GM23338 (cell line): ENCODE data around the gene IL1R1.

Experiments
- CREB1 ChIP-seq: fragments of 250-450 bp; sonication (Bioruptor Pico); IDR thresholded peaks from 2 replicates; pipeline ENCODE4 v1.5.0; 2020; ENCODE audit warnings: low read depth, mild to moderate bottlenecking, moderate library complexity
- CTCF ChIP-seq, 2 experiments: fragments of 200-600 bp in 1 of 2; sonication (generic) in 1 of 2; conservative IDR thresholded peaks; 2 replicates each; pipeline versions ENCODE4 v1.5.1 to v1.6.1; 2016 to 2017; ENCODE audit warnings: antibody characterized with exemption in 2 of 2, low read depth in 2 of 2, mild to moderate bottlenecking in 2 of 2, moderate library complexity in 1 of 2
- ETS1 ChIP-seq: IDR thresholded peaks from 2 replicates; pipeline ENCODE4 v1.6.1; 2016; ENCODE audit warnings: antibody characterized with exemption
- EZH2 ChIP-seq: fragments of 200-600 bp; sonication (generic); IDR thresholded peaks from one replicate; pipeline ENCODE4 v1.8.0; 2017; ENCODE audit warnings: antibody characterized with exemption, mild to moderate bottlenecking, low read depth; ENCODE audit not compliant: unreplicated experiment
- EZH2phosphoT487 ChIP-seq: fragments of 200-600 bp; sonication (generic); IDR thresholded peaks from one replicate; pipeline ENCODE4 v1.8.1; 2018; ENCODE audit warnings: antibody characterized with exemption; ENCODE audit not compliant: unreplicated experiment
- JUNB ChIP-seq: IDR thresholded peaks from one replicate; pipeline ENCODE4 v1.6.1; 2016; ENCODE audit warnings: antibody characterized with exemption; ENCODE audit not compliant: unreplicated experiment
- NANOG ChIP-seq: IDR thresholded peaks from 2 replicates; pipeline ENCODE4 v1.6.1; 2016; ENCODE audit warnings: antibody characterized with exemption, borderline replicate concordance
- POLR2AphosphoS5 ChIP-seq: IDR thresholded peaks from 2 replicates; pipeline ENCODE4 v1.6.1; 2016; ENCODE audit warnings: antibody characterized with exemption, low read depth
- REST ChIP-seq: IDR thresholded peaks from one replicate; pipeline ENCODE4 v1.6.1; 2018; ENCODE audit warnings: antibody characterized with exemption; ENCODE audit not compliant: unreplicated experiment
- STAT1 ChIP-seq: IDR thresholded peaks from one replicate; pipeline ENCODE4 v1.6.1; 2016; ENCODE audit warnings: antibody characterized with exemption; ENCODE audit not compliant: unreplicated experiment
- ZNF114 ChIP-seq: fragments of 250-450 bp; sonication (Bioruptor Pico); IDR thresholded peaks from 2 replicates; pipeline ENCODE4 v1.5.0; 2020; ENCODE audit warnings: mild to moderate bottlenecking, moderate library complexity
- ZNF462 ChIP-seq: fragments of 250-450 bp; sonication (Bioruptor Pico); IDR thresholded peaks from 2 replicates; pipeline ENCODE4 v1.5.0; 2020; ENCODE audit warnings: mild to moderate bottlenecking, moderate library complexity

GRCh38 chr2:102141011-102141943 lies 1.3 kb upstream of the IL1R1 start:
- TF ChIP-seq CTCF (conservative IDR thresholded peaks at IDR 0.05; ENCODE audit: low read depth in 2 of 2) = no peak
- no peak for TF ChIP-seq EZH2
- no peak for TF ChIP-seq POLR2AphosphoS5
- no peak for TF ChIP-seq EZH2phosphoT487
- no peak for TF ChIP-seq CREB1 (CRISPR knock-in tag)
- no peak for TF ChIP-seq REST
- TF ChIP-seq ZNF114 (CRISPR knock-in tag) = no peak
- no peak for TF ChIP-seq JUNB
- TF ChIP-seq STAT1 = no peak
- TF ChIP-seq ETS1 = no peak
- TF ChIP-seq NANOG = no peak
- no peak for TF ChIP-seq ZNF462 (CRISPR knock-in tag)
